Urinary bladder (tissue), 4 donors: ENCODE measurements around the gene RIPK3. TPM values are rescaled to one million over a fixed set of nuclear protein-coding genes. Genes with fewer than 3 reads are reported as not detected.
"Not testable (repeated sequence)": the region's sequence is repeated elsewhere in the genome, so short reads cannot be mapped to it uniquely, and the experiment has no call there.

ENCODE experiments used
- DNase-seq: peaks from one replicate; pipeline ENCODE4 v3.0.0-alpha.2; 2015; ENCODE audit errors: extremely low spot score
- H3K27ac ChIP-seq: one replicate; pipeline ENCODE4 v1.5.1; 2013; ENCODE audit warnings: low read depth, mild to moderate bottlenecking, moderate library complexity
- H3K36me3 ChIP-seq: one replicate; pipeline ENCODE4 v1.6.1; 2013; ENCODE audit warnings: mild to moderate bottlenecking, moderate library complexity; ENCODE audit not compliant: insufficient read depth
- H3K4me1 ChIP-seq: one replicate; pipeline ENCODE4 v1.6.1; 2013; ENCODE audit warnings: mild to moderate bottlenecking, moderate library complexity; ENCODE audit not compliant: insufficient read depth
- H3K4me3 ChIP-seq: one replicate; pipeline ENCODE4 v1.5.1; 2013; ENCODE audit warnings: low read depth, low read length
- WGBS: extraction: QIAGEN DNeasy Blood & Tissue Kit; methylation state at CpG from one replicate; pipeline ENCODE4 v1.1.7; 2013; 5-methylcytosine and 5-hydroxymethylcytosine counted together
- polyA plus RNA-seq: library from polyadenylated mRNA; stranded (reverse); fragments of 200-250 nt; gene quantifications from one replicate; pipeline ENCODE4 v1.2.3, GENCODE V29; 2013
- total RNA-seq: library from RNA; depleted of rRNA; stranded (reverse); fragments of >200 nt; gene quantifications from one replicate; pipeline ENCODE4 v1.2.3, GENCODE V29; 2014
- donor health status: healthy with polysubstance abuse.
- donor health status: healthy.

Gene RIPK3
- total and polyA plus RNA-seq, 2 donors: 4.4 to 7.8 TPM

DNA sequence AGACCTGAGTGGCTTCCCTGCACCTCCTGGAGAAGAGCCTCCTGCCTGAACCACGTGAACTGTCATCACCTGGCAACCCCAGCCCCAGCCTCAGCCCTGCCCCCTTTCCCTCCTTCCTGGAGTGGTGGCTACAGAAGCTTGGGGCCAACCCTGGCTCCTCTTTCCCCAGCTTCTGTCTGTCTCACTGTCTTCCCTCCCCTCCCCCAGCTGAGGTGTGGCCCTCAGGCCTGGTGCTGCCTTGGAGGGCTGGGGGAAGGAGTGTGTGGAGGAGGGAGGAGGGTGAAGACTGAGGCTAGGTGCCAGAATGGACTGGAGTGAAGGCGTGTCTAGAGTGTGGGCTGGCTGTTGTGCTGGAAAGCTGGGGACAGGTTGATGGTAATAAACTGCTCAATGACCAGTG is 37.9 kb upstream of the RIPK3 start:
- 38% methylated on average over 2 of the region's 2 CpGs for WGBS
- no peak overlapping the region for H3K4me3 ChIP-seq
- no peak overlapping the region for H3K27ac ChIP-seq
- H3K36me3 ChIP-seq: no peaks in the 10 kb centered on the region
- no peaks in the 10 kb centered on the region for H3K4me1 ChIP-seq
- DNase-seq: no peak

DNA sequence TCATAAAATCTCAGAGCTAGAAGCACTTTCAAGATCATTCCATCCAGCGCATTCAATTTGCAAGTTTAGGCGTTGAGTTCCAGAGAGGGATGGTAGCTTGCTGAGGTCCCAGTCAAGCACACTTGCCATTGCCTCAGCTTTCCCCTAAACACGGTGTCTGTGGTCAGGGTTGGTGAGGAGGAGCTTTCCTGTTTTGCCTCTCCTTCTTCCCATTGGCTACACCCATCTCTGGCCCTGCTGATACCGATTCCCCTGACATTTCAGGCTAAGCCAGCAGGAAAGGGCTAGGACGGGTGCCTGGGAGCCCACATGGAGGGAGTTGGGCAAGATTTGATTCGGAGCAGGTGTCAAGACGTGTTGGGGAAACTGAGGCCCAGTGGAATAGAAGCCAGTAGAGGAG is 37.3 kb upstream of the RIPK3 start:
- 73% methylated on average over 7 of the region's 7 CpGs for WGBS
- Histone ChIP-seq H3K4me3 (no peak overlapping the region), H3K27ac (no peak overlapping the region), H3K4me1 (no peaks in the 10 kb centered on the region), H3K36me3 (no peaks in the 10 kb centered on the region)
- DNase-seq: no peak

DNA sequence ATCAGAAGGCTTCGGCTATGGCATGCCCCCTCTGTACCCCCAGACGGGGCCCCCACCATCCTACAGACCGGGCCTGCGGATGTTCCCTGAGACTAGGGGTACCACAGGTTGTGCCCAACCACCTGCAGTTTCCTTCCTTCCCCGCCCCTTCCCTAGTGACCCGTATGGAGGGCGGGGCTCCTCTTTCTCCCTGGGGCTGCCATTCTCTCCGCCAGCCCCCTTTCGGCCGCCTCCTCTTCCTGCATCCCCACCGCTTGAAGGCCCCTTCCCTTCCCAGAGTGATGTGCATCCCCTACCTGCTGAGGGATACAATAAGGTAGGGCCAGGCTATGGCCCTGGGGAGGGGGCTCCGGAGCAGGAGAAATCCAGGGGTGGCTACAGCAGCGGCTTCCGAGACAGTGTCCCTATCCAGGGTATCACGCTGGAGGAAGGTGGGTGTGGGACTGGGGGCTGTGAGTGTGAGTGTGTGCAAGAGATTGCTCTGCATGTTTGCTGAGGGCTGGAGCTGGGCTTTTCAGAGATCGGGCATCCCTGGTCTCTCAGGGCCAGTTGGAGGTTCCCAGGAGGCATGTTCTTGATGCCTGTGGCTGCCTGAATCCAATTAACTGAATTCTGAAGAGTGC is 36.8 kb upstream of the RIPK3 start:
- Histone ChIP-seq H3K4me3 (no peak overlapping the region), H3K27ac (no peak overlapping the region), H3K4me1 (no peaks in the 10 kb centered on the region), H3K36me3 (no peaks in the 10 kb centered on the region)
- no peak for DNase-seq
- 71% methylated on average over 16 of the region's 16 CpGs for WGBS

DNA sequence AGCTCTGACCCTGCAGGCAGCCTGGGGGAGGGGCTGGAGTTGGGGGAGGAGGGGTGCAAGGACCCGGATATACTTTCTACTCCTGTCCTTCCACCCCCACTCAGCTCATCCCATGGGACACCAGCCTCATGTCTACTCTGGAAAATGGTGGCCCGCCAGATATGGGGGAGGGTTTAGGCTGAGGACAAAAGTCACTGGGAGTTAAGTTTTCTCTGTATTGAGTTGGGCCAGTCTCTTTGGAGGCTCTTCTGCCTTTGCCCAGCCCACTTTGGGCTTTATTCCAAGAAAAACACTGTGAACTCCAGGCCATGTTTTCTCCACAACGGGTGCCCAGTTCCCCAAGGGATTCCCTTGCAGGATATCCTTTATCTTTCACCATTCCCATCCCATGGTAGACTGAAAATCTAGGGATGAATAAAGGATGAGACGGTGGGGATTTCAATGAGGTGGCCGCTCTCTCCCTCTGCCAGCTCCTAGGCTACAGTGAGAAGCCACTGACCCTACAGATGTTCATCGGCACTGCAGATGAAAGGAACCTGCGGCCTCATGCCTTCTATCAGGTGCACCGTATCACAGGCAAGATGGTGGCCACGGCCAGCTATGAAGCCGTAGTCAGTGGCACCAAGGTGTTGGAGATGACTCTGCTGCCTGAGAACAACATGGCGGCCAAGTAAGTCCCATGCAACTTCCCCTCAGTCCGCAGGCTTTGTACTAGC is 33.1 kb upstream of the RIPK3 start:
- H3K36me3 ChIP-seq: no peaks in the 10 kb centered on the region
- H3K27ac ChIP-seq: no peak overlapping the region

DNA sequence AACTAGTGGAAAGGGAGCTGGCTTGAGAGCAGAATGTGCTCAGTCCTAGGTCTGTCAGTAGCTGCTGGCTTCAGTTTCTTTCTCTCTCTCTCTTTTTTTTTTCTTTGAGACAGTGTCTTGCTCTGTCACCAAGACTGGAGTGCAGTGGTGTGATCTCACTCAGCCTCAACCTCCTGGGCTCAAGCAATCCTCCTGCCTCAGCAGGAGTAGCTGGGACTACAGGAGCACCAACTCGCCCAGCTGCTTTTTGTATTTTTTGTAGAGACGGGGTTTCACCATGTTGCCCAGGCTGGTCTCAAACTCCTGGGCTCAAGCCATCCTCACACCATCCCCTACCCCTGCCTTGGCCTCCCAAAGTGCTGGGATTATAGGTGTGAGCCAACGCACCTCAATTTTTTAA is 31.8 kb upstream of the RIPK3 start:
- DNase-seq, H3K4me1 ChIP-seq, H3K4me3 ChIP-seq, H3K36me3 ChIP-seq, H3K27ac ChIP-seq: not testable (repeated sequence)
- 87% methylated on average over 3 of the region's 3 CpGs for WGBS

More for the DNA sequence above, 33.1 kb upstream of the RIPK3 start:
- 77% methylated on average over 12 of the region's 12 CpGs for WGBS
- Histone ChIP-seq H3K4me3 (no peak overlapping the region), H3K4me1 (no peaks in the 10 kb centered on the region)
- DNase-seq: no peak

DNA sequence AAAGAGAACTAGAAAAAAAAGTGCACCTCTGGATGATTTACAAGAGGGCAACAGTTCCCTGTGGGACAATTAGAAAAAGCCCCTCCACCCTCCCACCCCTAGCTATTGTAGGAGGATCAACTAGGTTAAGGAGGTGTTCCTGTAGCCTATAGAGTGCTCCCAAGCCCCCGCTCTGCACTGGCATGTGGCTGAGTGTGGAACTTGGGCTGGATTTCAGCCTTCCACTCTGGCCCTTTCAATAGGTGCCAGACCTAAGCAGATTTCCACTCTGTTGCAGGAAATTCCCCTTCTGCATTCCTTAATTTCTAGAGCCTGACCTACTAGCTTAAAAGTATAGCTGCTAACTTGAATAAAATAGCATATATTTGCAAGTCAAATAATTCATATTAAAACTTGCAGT is 31.0 kb upstream of the RIPK3 start:
- 63% methylated on average over 1 of the region's 1 CpG for WGBS
- no peaks in the 10 kb centered on the region for H3K36me3 ChIP-seq
- no peak overlapping the region for H3K4me3 ChIP-seq
- H3K27ac ChIP-seq: no peak overlapping the region
- no peak for DNase-seq
- H3K4me1 ChIP-seq: no peaks in the 10 kb centered on the region

DNA sequence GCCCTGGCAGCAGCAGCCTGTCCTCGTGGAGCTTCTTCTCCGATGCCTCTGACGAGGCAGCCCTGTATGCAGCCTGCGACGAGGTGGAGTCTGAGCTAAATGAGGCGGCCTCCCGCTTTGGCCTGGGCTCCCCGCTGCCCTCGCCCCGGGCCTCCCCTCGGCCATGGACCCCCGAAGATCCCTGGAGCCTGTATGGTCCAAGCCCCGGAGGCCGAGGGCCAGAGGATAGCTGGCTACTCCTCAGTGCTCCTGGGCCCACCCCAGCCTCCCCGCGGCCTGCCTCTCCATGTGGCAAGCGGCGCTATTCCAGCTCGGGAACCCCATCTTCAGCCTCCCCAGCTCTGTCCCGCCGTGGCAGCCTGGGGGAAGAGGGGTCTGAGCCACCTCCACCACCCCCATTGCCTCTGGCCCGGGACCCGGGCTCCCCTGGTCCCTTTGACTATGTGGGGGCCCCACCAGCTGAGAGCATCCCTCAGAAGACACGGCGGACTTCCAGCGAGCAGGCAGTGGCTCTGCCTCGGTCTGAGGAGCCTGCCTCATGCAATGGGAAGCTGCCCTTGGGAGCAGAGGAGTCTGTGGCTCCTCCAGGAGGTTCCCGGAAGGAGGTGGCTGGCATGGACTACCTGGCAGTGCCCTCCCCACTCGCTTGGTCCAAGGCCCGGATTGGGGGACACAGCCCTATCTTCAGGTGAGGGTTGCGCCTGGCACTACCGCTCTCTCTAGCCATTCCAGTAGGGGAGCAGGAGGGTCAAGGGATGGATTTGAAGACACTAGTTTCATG is 30.3 kb upstream of the RIPK3 start:
- no peak for DNase-seq
- WGBS: 76% methylated on average over 32 of the region's 32 CpGs
- no peaks in the 10 kb centered on the region for H3K4me1 ChIP-seq
- no peak overlapping the region for H3K4me3 ChIP-seq
- no peak overlapping the region for H3K27ac ChIP-seq
- no peaks in the 10 kb centered on the region for H3K36me3 ChIP-seq

DNA sequence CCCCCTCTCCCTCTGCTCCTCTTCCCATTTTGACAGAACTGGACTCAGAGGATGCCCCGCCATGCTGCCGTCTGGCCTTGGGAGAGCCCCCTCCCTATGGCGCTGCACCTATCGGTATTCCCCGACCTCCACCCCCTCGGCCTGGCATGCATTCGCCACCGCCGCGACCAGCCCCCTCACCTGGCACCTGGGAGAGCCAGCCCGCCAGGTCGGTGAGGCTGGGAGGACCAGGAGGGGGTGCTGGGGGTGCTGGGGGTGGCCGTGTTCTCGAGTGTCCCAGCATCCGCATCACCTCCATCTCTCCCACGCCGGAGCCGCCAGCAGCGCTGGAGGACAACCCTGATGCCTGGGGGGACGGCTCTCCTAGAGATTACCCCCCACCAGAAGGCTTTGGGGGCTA is 29.7 kb upstream of the RIPK3 start:
- no peak for DNase-seq
- 70% methylated on average over 20 of the region's 20 CpGs for WGBS
- Histone ChIP-seq H3K27ac (no peak overlapping the region), H3K4me1 (no peaks in the 10 kb centered on the region), H3K36me3 (no peaks in the 10 kb centered on the region), H3K4me3 (no peak overlapping the region)

DNA sequence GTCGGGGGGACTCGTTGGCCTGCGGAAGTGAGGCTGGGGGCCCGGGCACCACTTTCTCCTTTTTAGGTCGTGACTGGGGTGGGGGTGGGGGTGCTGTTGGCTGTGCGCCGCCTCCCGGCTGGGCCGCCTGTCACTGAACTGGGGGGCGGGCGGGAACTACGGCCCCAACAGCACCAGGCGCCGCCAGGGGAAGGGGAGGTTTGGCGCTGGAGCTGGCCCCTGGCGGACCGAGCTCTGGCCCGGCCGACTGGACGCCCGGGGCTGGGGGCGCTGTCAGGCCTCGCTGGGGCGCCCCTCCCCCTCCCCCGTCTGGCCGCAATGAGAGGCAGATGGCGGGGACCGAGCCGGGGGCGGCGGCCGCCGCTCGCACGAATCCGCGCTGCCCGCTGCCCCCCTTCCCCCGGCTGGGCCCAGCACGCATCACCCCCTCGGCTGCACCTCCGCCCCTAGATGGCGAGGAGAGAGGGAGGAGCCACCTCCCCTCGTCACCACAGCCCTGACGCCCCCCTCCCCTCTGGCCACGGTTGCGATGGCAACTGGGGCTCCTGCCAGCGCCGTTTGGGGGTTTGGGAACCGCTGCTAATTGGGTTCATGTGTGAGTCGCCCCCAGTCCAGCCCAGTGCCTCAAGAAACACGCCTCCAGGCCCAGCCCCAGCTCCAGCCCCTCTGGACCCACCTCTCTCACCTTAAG is 28.9 kb upstream of the RIPK3 start:
- Histone ChIP-seq H3K4me1 (no peaks in the 10 kb centered on the region), H3K36me3 (no peaks in the 10 kb centered on the region), H3K4me3 (peak overlapping the region; percentile 65), H3K27ac (peak overlapping the region; percentile 94)
- WGBS: 2% methylated on average over 47 of the region's 52 CpGs
- peak; percentile 71 for DNase-seq

DNA sequence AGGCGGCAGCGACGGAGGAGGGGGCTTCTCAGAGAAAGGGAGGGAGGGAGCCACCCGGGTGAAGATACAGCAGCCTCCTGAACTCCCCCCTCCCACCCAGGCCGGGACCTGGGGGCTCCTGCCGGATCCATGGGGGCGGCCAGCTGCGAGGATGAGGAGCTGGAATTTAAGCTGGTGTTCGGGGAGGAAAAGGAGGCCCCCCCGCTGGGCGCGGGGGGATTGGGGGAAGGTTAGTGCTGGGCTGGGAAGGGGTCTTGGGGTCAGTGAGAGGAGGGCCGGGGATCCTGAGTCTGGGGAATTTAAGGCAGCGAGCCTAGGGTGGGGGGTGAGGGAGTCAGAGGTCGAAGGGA is 28.4 kb upstream of the RIPK3 start:
- WGBS: under 1% methylated on average over 15 of the region's 15 CpGs
- H3K27ac ChIP-seq: peak overlapping the region; percentile 94
- no peaks in the 10 kb centered on the region for H3K4me1 ChIP-seq

DNA sequence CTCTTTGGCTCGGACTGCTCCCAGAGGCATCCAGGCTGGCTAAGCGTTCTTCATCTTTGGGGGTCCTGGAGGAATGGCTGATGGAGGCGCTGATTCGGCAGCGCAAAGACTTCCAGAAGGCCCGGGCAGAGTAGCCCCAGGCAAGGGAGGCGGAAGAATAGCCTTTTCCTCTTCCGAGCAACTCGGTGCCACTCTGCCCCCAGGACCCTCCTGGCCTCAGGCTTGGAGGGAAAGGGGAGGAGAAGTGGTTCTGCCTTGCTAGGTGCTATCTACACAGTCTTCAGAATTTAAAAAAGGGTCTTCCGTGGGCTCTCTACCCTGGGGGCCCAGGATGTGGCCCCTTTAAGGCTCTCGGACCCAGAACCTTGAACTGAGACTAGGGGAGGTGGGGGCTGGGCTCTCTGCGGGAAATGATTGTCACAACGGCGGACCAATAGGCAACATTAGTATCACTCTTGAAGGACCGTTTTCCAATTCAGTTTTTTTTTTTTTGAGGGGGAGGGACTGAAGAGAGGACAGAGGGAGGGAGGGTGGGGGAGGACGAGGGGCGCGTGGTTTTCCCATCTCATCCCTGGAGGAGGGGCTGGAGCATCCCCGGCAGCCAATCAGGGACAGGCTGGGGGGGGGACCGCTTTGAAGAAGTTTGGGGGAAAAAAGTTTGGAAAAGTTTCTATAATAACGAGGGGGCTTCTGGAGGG is 27.9 kb upstream of the RIPK3 start, which contains the start of gene NFATC4:
Gene NFATC4 (plus strand): TSS at position 671 of the 698 bp plus-strand sequence. CDS start 157 bp downstream, outside the sequence.
- peak; percentile 85 for DNase-seq
- H3K4me1 ChIP-seq: no peaks in the 10 kb centered on the region
- peak within 1 kb of the TSS; percentile 65 for H3K4me3 ChIP-seq
- 4% methylated on average over 21 of the region's 21 CpGs for WGBS
- H3K36me3 ChIP-seq: no peaks in the 10 kb centered on the region
- H3K27ac ChIP-seq: peak within 1 kb of the TSS; percentile 94

More for the DNA sequence above, 28.4 kb upstream of the RIPK3 start:
- Histone ChIP-seq H3K4me3 (peak overlapping the region; percentile 65), H3K36me3 (no peaks in the 10 kb centered on the region)
- DNase-seq: no peak

DNA sequence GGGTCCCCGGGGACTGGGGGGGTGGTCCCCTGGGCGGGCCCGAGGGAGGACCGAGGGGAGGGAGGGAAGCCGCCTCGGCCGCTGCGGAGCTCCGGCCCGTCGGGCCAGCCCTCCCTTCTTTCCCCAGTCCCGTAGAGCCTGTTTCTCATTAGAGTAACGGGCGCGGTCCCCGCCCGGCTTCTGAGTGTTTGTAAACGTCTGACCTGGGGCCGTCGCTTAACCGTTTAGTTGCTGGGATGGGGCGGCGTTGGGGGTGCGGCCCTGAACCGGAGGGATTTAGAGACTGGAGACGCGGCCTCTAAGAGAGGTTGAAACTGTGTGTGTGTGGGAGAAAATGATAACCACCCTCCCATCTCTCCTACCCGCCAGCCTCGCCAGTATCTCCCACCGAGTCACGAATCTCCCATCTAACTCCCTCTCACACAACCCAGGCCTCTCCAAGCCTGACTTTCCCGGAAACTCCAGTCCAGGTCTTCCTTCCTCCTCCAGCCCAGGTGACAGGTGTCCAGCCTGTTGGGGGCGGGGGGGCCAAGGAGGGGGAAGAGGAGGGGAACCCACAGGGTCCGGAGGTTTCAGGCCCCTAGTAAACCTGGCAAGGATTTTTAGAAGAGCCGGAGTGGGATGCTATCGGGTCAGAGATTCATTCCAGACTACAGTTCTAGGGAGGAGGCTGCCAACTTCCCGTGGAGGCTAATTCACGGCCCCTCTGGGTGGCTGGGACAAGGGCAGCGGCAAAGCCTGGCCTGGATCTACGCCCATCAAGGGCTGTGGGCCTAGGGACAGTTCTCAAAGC is 27.1 kb upstream of the RIPK3 start:
- H3K4me3 ChIP-seq: peak overlapping the region; percentile 23
- no peaks in the 10 kb centered on the region for H3K4me1 ChIP-seq
- under 1% methylated on average over 40 of the region's 40 CpGs for WGBS
- H3K36me3 ChIP-seq: no peaks in the 10 kb centered on the region
- DNase-seq: peak; percentile 93
- H3K27ac ChIP-seq: peak overlapping the region; percentile 73
